Measurements from ENCODE around the gene CLCN5.

DNA sequence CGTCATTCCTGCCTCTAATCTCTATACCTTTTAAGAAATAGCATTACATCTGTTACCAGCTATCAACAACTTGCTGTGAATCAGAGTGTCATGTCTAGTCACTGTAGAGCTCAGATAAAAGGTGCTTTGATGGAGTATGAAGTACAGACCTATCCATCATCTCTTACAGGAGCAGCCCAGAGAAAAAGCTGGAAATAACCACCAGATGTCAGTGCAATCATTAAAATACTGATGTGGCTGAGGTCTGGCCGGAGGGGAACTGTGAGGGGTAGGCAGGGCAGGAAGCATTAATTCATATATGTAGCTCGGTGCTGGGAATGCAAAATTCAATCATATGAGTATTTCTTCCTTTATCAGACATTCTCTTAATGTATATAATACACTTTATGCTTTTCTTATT, 177.8 kb downstream of the CLCN5 start:
- TF ChIP-seq, protein P1, sequence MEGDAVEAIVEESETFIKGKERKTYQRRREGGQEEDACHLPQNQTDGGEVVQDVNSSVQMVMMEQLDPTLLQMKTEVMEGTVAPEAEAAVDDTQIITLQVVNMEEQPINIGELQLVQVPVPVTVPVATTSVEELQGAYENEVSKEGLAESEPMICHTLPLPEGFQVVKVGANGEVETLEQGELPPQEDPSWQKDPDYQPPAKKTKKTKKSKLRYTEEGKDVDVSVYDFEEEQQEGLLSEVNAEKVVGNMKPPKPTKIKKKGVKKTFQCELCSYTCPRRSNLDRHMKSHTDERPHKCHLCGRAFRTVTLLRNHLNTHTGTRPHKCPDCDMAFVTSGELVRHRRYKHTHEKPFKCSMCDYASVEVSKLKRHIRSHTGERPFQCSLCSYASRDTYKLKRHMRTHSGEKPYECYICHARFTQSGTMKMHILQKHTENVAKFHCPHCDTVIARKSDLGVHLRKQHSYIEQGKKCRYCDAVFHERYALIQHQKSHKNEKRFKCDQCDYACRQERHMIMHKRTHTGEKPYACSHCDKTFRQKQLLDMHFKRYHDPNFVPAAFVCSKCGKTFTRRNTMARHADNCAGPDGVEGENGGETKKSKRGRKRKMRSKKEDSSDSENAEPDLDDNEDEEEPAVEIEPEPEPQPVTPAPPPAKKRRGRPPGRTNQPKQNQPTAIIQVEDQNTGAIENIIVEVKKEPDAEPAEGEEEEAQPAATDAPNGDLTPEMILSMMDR (conservative IDR thresholded peaks at IDR 0.05 in 1 of 2, IDR thresholded peaks at IDR 0.05 in 1 of 2; ENCODE audit: extremely low read depth in 1 of 2, insufficient read depth in 1 of 2, low read depth in 1 of 2, low read length in 2 of 2) = peak; percentile 9 to 38
- no peak for TF ChIP-seq EZH2 (IDR thresholded peaks at IDR 0.05; ENCODE audit: borderline replicate concordance, low read length)

All from mammary epithelial cell (primary cell).